NT2/D1 (cell line): ENCODE results near the gene TNN.

Source experiments
- SUZ12 ChIP-seq: IDR thresholded peaks from 2 replicates; pipeline ENCODE4 v1.6.1; 2011; ENCODE audit not compliant: insufficient read length, insufficient read depth; ENCODE audit errors: extremely low read depth
- YY1 ChIP-seq: IDR thresholded peaks from 2 replicates; pipeline ENCODE4 v1.6.1; 2011; ENCODE audit not compliant: insufficient read length, insufficient read depth

GRCh38 chr1:175126347-175126746 is 58.7 kb downstream of the TNN start:
- TF ChIP-seq SUZ12, result no peak
- TF ChIP-seq YY1, result no peak
